Parathyroid adenoma (tissue), 2 donors: ENCODE data around the gene DYSF.

Experiments used
- H2AFZ ChIP-seq: fragments of 300-600 bp; sonication (generic); one replicate; pipeline ENCODE4 v1.7.0; 2017; ENCODE audit warnings: antibody characterized with exemption, mild to moderate bottlenecking
- H3K27ac ChIP-seq: fragments of 300-600 bp; sonication (generic); one replicate; pipeline ENCODE4 v1.7.0; 2017
- H3K27me3 ChIP-seq: fragments of 300-600 bp; sonication (generic); one replicate; pipeline ENCODE4 v1.7.0; 2017; ENCODE audit warnings: low read length; ENCODE audit not compliant: control insufficient read depth, insufficient read depth
- H3K36me3 ChIP-seq: fragments of 300-600 bp; sonication (generic); one replicate; pipeline ENCODE4 v1.7.0; 2017; ENCODE audit warnings: low read length; ENCODE audit not compliant: control insufficient read depth, insufficient read depth
- H3K4me1 ChIP-seq: fragments of 300-600 bp; sonication (generic); one replicate; pipeline ENCODE4 v1.7.0; 2017; ENCODE audit warnings: control low read depth
- H3K4me2 ChIP-seq: fragments of 300-600 bp; sonication (generic); one replicate; pipeline ENCODE4 v1.7.0; 2017; ENCODE audit warnings: low read length
- H3K4me3 ChIP-seq: fragments of 300-600 bp; sonication (generic); one replicate; pipeline ENCODE4 v1.7.0; 2017; ENCODE audit warnings: low read depth, low read length
- H3K79me2 ChIP-seq: fragments of 300-600 bp; sonication (generic); one replicate; pipeline ENCODE4 v1.7.0; 2017; ENCODE audit warnings: control low read depth
- H3K9ac ChIP-seq: fragments of 300-600 bp; sonication (generic); one replicate; pipeline ENCODE4 v1.7.0; 2017; ENCODE audit warnings: mild to moderate bottlenecking
- H3K9me3 ChIP-seq: fragments of 300-600 bp; sonication (generic); one replicate; pipeline ENCODE4 v1.7.0; 2017; ENCODE audit warnings: low read length; ENCODE audit not compliant: control insufficient read depth
- TF ChIP-seq, protein P1 (sequence below): fragments of 300-600 bp; sonication (generic); IDR thresholded peaks from one replicate; pipeline ENCODE4 v1.7.0; 2017; ENCODE audit warnings: antibody characterized with exemption, mild to moderate bottlenecking
- donor health status: primary hyperparathyroidism.

Gene DYSF

DNA sequence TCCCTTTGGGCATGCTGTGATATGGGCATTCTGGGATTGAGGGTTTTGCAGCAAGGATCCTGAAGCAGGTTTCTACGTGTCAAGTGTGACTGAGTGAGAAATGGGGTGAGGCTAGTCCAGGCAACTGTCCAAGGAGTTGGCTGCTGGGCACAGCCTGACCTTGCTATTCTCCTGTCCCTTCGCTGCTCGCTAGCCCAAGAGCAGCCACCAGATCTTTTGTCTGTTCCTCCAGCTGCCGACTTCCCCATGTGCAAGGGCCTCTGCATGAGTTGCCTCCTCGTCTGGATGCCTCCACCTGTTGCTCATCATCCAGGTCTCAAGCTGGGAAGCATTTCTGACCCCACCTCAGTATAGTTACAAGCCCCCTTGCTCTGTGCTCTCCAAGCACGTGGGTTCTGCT, 71.1 kb downstream of the DYSF start:
- Histone ChIP-seq H3K27me3 (no peaks in the 10 kb centered on the region), H3K4me1 (no peaks in the 10 kb centered on the region), H3K27ac (no peak overlapping the region), H3K36me3 (no peaks in the 10 kb centered on the region), H3K79me2 (no peaks in the 10 kb centered on the region), H2AFZ (no peak overlapping the region), H3K9me3 (no peaks in the 10 kb centered on the region), H3K4me2 (no peak overlapping the region), H3K4me3 (no peak overlapping the region), H3K9ac (no peak overlapping the region)
- TF ChIP-seq, protein P1, sequence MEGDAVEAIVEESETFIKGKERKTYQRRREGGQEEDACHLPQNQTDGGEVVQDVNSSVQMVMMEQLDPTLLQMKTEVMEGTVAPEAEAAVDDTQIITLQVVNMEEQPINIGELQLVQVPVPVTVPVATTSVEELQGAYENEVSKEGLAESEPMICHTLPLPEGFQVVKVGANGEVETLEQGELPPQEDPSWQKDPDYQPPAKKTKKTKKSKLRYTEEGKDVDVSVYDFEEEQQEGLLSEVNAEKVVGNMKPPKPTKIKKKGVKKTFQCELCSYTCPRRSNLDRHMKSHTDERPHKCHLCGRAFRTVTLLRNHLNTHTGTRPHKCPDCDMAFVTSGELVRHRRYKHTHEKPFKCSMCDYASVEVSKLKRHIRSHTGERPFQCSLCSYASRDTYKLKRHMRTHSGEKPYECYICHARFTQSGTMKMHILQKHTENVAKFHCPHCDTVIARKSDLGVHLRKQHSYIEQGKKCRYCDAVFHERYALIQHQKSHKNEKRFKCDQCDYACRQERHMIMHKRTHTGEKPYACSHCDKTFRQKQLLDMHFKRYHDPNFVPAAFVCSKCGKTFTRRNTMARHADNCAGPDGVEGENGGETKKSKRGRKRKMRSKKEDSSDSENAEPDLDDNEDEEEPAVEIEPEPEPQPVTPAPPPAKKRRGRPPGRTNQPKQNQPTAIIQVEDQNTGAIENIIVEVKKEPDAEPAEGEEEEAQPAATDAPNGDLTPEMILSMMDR = no peak

DNA sequence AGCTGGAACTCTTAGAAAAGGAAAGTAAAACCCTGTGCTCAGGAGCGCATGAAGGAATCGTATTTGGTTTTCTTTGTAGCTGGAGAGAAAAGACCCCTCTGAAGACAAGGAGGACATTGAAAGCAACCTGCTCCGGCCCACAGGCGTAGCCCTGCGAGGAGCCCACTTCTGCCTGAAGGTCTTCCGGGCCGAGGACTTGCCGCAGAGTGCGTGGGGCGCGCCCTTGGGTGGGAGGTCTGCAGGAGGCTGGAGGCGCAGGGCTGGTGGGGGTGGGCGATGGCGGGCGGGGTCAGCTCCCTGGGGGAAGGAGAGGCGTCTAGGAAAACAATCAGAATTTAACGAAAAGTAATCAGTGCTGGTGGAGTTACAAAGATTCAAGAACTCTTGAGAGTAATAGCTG, 72.8 kb downstream of the DYSF start:
- Histone ChIP-seq H3K4me2 (no peak overlapping the region), H3K79me2 (no peaks in the 10 kb centered on the region), H3K27ac (no peak overlapping the region), H3K9ac (no peak overlapping the region), H3K27me3 (no peaks in the 10 kb centered on the region), H3K4me3 (no peak overlapping the region), H3K9me3 (no peaks in the 10 kb centered on the region), H3K36me3 (no peaks in the 10 kb centered on the region), H3K4me1 (no peaks in the 10 kb centered on the region), H2AFZ (no peak overlapping the region)
- TF ChIP-seq, protein P1 = no peak

DNA sequence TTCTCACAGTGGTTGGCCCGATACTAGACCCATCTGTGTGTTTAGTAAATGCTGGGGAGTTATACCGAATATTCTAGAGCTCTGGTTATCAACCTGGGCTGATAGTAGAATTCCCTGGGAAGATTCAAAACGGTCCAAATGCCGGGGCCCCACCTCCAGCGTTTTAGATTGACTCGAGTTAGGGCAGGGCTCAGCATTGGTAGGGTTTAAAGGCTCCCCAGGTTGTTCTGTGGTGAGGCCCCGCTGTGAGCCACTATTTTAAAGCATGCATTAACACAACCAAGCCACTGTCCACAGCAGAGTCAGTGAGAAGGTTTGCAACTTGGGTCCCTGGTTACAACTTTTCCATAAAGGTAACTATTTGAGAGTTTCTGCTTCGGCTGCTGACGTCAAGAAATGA, 73.6 kb downstream of the DYSF start:
- no peaks in the 10 kb centered on the region for H3K9me3 ChIP-seq
- H3K36me3 ChIP-seq = no peaks in the 10 kb centered on the region
- no peak overlapping the region for H3K4me3 ChIP-seq

DNA sequence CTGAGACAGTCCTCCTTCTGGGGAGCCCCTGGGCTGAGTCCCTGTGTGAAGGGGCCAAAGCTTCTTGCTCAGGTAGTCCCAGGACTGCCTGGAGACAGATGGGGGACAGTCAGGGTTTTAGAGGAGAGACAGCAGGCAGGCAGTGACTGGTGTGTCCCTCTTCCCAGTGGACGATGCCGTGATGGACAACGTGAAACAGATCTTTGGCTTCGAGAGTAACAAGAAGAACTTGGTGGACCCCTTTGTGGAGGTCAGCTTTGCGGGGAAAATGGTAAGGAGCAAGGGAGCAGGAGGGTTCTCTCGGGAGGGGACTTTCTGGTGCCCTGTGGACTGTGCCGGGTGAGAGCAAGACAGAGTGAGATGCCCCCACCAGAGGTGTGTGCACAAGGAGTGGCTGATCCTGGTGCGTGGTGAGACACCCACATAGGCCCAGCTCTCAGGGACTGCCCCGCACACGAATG, 74.8 kb downstream of the DYSF start:
- no peak overlapping the region for H2AFZ ChIP-seq
- no peaks in the 10 kb centered on the region for H3K27me3 ChIP-seq
- no peak overlapping the region for H3K4me2 ChIP-seq
- H3K4me1 ChIP-seq = no peaks in the 10 kb centered on the region
- no peaks in the 10 kb centered on the region for H3K79me2 ChIP-seq
- TF ChIP-seq, protein P1 = no peak
- no peaks in the 10 kb centered on the region for H3K9me3 ChIP-seq
- no peaks in the 10 kb centered on the region for H3K36me3 ChIP-seq
- H3K27ac ChIP-seq = no peak overlapping the region
- no peak overlapping the region for H3K4me3 ChIP-seq
- H3K9ac ChIP-seq = no peak overlapping the region

More for the DNA sequence above, 73.6 kb downstream of the DYSF start:
- TF ChIP-seq, protein P1 = no peak
- Histone ChIP-seq H3K27me3 (no peaks in the 10 kb centered on the region), H3K4me1 (no peaks in the 10 kb centered on the region), H3K9ac (no peak overlapping the region), H2AFZ (no peak overlapping the region), H3K4me2 (no peak overlapping the region), H3K27ac (no peak overlapping the region), H3K79me2 (no peaks in the 10 kb centered on the region)

DNA sequence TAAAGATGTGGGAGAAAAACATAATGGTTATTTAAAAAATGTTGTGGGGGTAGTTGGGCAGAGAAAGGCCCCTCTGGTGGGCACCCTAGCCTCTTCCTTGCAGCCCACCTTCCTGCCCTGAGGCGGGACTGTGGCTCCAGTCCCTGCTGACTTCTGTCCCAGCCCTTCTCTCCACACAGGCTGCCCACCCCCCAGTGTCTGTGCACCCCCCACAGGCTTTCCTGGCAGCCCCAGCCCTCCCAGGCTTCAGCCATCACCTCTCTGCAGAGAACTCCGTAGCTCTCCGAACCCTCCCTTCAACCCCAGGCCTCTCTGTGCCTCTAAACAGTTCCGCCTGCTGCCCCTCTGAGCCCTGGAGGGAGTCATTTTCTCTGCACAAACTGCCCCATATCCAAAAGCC, 75.4 kb downstream of the DYSF start:
- H3K79me2 ChIP-seq = no peaks in the 10 kb centered on the region
- H2AFZ ChIP-seq = no peak overlapping the region
- no peak overlapping the region for H3K9ac ChIP-seq
- TF ChIP-seq, protein P1 = no peak
- H3K9me3 ChIP-seq = no peaks in the 10 kb centered on the region
- no peaks in the 10 kb centered on the region for H3K27me3 ChIP-seq
- H3K4me3 ChIP-seq = no peak overlapping the region
- H3K36me3 ChIP-seq = no peaks in the 10 kb centered on the region
- H3K27ac ChIP-seq = no peak overlapping the region
- no peak overlapping the region for H3K4me2 ChIP-seq
- no peaks in the 10 kb centered on the region for H3K4me1 ChIP-seq
